HG03378 (cell line): Measurements from ENCODE around the gene ZBTB6.
"Not testable (repeated sequence)": the region's sequence is repeated elsewhere in the genome, so short reads cannot be mapped to it uniquely, and the experiment has no call there.

ENCODE experiments used
- ATAC-seq: cut with Tn5 transposase; IDR thresholded peaks from one replicate; pipeline ENCODE4 v1.9.1; 2021; ENCODE audit warnings: mild to moderate bottlenecking, moderate library complexity; ENCODE audit not compliant: unreplicated experiment

The ZBTB6 gene

DNA sequence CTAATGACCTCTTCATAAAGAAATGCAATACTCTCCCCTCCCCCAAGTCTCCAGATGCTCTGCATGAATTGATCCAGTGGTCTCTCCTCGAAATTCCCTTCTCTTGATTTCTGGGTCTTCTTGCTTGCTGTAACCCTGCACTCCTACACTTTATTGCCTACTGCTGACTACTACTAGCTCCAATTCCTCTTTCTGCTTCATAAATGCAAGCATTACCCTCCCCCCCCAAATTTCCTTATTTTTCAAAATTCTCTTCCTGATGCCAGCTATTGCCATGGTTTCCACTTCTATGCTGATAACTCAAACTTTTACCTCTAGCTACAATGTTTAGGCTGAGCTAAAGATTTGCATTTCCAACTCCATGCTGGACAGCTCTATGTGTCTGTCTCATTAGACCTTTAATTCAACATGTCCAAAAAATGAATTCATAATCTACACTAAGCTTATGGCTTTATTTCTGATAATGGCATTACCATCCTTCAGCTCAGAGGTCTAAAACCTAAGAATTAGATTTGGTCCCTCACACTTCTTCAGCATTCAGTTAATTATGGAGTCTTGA, 16.8 kb upstream of the ZBTB6 start:
- ATAC-seq: no peak

GRCh38 chr9:122923947-122924346, 10.8 kb upstream of the ZBTB6 start:
- ATAC-seq: no peak

- ATAC-seq: no peak
Measured at GRCh38 chr9:122922713-122923112, 9.6 kb upstream of the ZBTB6 start.

DNA sequence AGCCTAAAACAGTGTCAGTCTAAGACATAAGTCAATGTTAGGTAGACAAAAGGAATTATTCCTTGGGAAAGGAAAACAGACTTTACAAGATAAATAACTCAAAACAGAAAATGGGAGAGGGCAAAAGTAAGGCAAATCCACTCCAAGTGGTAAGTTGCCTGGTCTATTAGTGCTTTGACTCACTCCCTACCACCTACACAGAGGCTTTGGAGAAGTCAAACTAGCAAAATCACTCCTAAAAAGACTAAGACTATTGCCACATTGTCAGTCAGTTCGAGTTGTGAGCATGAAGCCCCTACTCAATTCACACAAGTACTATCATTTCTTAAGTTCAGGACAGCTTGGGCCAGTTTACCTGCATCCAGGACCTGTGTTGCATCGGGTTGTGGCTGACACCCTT, 5.2 kb upstream of the ZBTB6 start:
- no peak for ATAC-seq

GRCh38 chr9:122912671-122912963, 506 bp downstream of the ZBTB6 start:
- ATAC-seq: no peak

DNA sequence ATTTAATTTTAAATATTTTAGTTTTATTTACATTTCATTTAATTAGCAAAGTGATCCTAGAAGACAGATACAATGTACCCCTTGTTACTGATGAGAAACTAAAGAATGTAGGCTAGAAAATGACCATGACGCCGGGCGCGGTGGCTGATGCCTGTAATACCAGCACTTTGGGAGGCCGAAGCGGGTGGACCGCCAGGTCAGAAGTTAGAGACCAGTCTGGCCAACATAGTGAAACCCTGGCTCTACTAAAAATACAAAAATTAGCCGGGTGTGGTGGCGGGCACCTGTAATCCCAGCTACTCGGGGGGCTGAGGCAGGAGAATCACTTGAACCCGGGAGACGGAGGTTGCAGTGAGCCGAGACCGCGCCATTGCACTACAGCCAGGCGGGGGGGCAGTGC, 7.0 kb downstream of the ZBTB6 start:
- ATAC-seq: not testable (repeated sequence)

DNA sequence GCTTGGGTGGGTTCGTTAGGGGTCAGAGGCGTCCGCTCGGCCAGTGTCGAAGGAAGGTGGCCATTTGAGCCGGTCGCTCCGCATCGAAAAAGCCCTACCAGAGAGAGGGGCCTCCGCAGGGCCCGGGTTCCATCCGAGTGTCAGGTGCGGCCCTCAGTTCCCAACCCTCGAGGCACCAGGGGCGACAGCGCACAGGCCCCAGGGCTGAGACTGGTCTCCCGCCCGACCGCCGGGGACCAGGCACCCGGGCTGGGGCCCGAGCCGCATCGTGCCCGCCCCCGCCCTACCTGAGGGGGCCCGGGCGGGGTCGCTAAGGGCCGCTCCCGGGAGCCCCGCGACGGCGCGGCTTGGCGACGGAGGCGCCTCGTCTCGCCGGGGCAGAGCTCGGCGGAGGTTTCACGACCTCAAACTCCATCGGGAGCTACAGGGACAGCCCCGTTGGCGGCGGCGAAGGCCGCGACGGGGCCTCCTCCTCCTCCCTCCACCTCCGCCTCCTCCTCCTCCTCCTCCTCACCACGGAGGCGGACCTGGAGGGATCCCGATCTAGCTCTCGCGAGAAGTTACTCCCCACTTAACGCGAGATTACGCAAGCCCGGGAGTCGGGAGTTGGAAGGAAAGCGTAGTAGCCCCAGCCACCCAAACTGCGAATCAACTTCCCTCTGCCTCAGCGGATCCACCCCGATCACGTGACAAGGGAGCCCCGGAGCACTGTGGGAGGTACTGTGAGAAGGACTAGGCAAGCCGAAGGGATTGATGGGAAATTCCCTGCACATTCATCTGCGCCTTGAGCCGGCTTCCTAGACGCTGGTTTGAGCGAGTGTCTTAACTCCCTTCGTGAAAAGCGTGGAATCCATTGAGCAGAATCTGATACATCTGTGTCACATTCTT, 8.1 kb downstream of the ZBTB6 start, which contains the start of gene RC3H2:
Gene RC3H2, minus strand, starts transcription at position 537 of the 888 bp plus-strand sequence. CDS start 7,850 bp downstream, outside the sequence.
- ATAC-seq: peak; percentile 81

DNA sequence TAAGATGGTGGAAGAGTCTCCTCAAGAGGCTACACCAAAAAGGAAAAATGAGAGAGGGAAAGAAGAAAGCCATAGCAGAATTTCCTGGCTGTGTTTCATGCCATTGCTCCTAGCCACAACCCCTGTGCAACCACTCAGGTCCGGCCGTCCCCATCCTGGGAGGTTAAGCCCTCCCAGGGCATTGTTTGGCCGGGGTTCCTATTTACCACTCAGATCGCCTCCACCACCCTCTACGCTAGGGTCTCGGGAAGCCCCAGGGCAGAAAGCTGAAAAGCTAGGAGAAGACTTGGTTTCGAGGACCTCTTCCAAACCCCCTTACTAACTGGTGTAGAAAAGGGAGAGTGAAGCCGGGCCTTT, 8.7 kb downstream of the ZBTB6 start:
- peak; percentile 12 for ATAC-seq

DNA sequence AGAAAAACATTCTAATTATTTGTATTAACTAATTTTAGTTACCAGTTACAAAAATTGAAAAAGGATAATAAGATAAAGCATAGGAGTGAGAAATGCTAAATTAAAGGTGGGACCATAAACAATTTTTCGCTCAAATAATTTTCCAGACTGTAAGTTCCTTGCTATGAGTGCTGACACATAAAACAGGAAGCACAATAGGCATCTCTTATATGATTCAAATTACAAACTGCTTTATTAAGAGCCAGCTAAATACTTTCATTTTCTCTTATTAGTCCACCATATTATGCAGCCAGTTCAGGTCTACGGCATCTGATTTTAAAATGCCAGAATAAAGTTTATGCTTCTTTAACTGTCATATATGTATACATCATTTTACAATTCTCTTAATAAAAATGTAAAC, 12.3 kb downstream of the ZBTB6 start:
- no peak for ATAC-seq

DNA sequence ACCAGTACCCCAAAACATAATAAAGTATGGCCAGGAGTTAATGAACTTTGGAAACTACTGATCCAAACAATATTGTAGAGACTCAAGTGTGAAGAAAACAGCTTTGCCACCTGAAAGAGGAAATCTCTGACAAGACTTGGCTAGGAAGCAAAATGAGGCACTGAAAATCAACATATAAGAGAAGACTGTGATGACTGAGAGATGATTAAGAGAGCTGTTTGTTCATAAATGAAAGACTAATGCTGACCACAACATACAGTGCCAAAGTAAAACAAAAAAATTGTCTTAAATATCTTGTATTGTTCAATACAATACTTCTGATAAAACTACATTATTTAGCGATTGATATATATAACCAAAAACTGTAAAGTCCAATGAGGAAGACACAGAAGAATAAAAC, 15.2 kb downstream of the ZBTB6 start:
- no peak for ATAC-seq

- no peak for ATAC-seq
Measured at GRCh38 chr9:122888480-122888879, 24.6 kb downstream of the ZBTB6 start.

DNA sequence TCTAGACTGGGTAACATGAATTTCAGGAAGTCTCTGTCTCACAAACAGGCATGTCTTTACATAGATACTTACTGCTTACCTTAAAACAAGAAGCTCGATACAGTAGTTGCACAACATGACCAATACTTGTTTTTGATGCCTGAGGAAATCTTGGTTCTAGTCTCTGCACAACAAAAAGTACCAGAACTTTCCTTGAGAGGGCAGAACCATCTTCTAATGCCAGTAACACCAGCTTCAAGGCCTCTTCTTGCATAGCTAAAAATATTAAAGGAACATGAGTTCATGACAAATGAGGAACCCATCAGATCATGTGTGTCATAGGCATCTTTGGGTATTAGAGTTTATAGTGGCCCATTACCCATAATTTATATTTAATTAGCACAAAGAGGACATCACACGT, 30.0 kb downstream of the ZBTB6 start:
- no peak for ATAC-seq

DNA sequence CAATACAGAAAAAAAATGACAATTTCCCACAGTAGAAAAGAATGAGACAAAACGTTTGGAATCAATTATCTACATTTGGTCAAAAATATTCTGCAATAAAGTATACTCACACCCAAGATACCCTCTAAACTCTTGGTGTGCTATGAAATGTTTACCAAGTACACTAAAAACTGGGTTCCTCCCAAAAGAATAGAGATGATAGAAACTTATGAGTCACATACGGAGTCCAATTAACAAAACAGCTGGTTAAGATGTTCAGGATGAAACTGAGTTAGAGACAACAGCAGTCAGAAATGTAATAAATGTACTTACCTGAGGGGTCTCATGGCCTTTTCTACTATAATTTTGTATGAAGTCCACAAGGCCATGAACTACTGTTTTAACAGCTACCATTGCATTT, 33.7 kb downstream of the ZBTB6 start:
- ATAC-seq: no peak

- no peak for ATAC-seq
Measured at GRCh38 chr9:122875523-122875922, 37.6 kb downstream of the ZBTB6 start.

- not testable (repeated sequence) for ATAC-seq
Measured at GRCh38 chr9:122867276-122867675, 45.8 kb downstream of the ZBTB6 start.

DNA sequence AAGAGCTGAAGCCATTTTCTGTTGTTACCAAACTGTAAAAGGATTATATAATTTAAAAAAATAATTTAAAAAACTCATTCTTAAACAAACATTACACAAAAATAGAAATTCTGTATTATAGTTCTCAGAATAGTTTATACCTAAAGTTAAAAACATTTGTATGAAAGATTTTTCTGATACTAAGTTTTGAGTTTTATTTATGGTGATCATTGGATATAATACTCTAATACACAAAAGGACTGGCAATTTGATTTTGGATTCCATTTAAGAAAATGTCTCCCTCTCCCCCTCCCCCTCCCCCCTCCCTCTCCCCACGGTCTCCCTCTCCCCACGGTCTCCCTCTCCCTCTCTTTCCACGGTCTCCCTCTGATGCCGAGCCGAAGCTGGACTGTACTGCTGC, 47.0 kb downstream of the ZBTB6 start:
- ATAC-seq: no peak

- ATAC-seq: no peak
Measured at GRCh38 chr9:122865300-122865699, 47.8 kb downstream of the ZBTB6 start.

DNA sequence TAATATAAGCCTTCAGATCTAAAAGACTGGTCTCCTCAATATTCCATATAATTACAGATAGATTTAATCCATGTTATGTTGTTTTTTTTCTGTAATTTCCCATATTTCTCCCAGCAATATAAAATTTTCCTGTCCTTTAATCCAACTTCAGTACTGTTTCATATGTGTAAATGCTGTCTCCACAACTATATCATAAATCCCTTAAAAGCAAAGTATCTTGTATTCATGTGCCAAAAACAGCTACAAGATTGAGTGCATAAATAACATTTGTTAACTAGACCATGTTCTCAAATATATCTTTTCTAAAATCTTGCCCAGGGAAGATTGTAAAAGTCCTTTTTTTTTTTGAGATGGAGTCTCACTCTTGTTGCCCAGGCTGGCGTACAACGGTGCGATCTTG, 49.7 kb downstream of the ZBTB6 start:
- no peak for ATAC-seq

GRCh38 chr9:122860319-122861142, 52.6 kb downstream of the ZBTB6 start:
- no peak for ATAC-seq
